SJSA1 (cell line): ENCODE measurements around the gene C9orf152. TPM values are rescaled to one million over a fixed set of nuclear protein-coding genes. Genes with fewer than 3 reads are reported as not detected.
A peak's percentile ranks its signal among the peaks of the same experiment; 100 is the strongest.

Experiments used
- DNase-seq, 2 experiments: peaks; one replicate each; pipeline ENCODE4 v3.0.0-alpha.2; 2015 to 2020; ENCODE audit warnings: low spot score in 2 of 2, low read depth in 1 of 2
- H3K27ac ChIP-seq: fragments of 250-450 bp; sonication (Bioruptor Pico); 2 replicates; pipeline ENCODE4 v1.5.1; 2020; ENCODE audit warnings: mild to moderate bottlenecking, moderate library complexity
- H3K27me3 ChIP-seq: fragments of 250-450 bp; sonication (Bioruptor Pico); replicated peaks from 2 replicates; pipeline ENCODE4 v1.5.1; 2020; ENCODE audit warnings: mild to moderate bottlenecking, moderate library complexity
- H3K36me3 ChIP-seq: fragments of 250-450 bp; sonication (Bioruptor Pico); 2 replicates; pipeline ENCODE4 v1.5.1; 2020; ENCODE audit warnings: mild to moderate bottlenecking
- H3K4me1 ChIP-seq: fragments of 250-450 bp; sonication (Bioruptor Pico); replicated peaks from 2 replicates; pipeline ENCODE4 v1.6.1; 2021; ENCODE audit warnings: mild to moderate bottlenecking
- H3K4me3 ChIP-seq: fragments of 250-450 bp; sonication (Bioruptor Pico); 2 replicates; pipeline ENCODE4 v1.5.1; 2020; ENCODE audit warnings: mild to moderate bottlenecking
- H3K9me3 ChIP-seq: fragments of 250-450 bp; sonication (Bioruptor Pico); replicated peaks from 2 replicates; pipeline ENCODE4 v1.5.1; 2020; ENCODE audit warnings: mild to moderate bottlenecking
- total RNA-seq: library from RNA; depleted of rRNA; stranded (reverse); fragments of >200 nt; shearing (Covaris generic); gene quantifications from 2 replicates; pipeline ENCODE4 v1.2.3, GENCODE V29; 2014

C9orf152 gene
- total RNA-seq, 1 experiment from 2014 or later = not detected

- Histone ChIP-seq H3K4me1 (no peaks in the 10 kb centered on the region), H3K4me3 (no peak overlapping the region), H3K27me3 (peaks cover 6% of the 10 kb centered on the region; the same call in 1 of the 2 replicates), H3K36me3 (no peaks in the 10 kb centered on the region), H3K9me3 (no peaks in the 10 kb centered on the region), H3K27ac (no peak overlapping the region)
- peak; percentile 31 to 57 for DNase-seq
Measured at GRCh38 chr9:110183208-110184145, 24.5 kb downstream of the C9orf152 start.

- Histone ChIP-seq H3K27me3 (peaks cover 6% of the 10 kb centered on the region; the same call in 1 of the 2 replicates), H3K9me3 (no peaks in the 10 kb centered on the region), H3K4me3 (no peak overlapping the region), H3K27ac (no peak overlapping the region), H3K4me1 (no peaks in the 10 kb centered on the region), H3K36me3 (no peaks in the 10 kb centered on the region)
- DNase-seq = no peak
Measured at GRCh38 chr9:110180511-110181434, 27.2 kb downstream of the C9orf152 start.

DNA sequence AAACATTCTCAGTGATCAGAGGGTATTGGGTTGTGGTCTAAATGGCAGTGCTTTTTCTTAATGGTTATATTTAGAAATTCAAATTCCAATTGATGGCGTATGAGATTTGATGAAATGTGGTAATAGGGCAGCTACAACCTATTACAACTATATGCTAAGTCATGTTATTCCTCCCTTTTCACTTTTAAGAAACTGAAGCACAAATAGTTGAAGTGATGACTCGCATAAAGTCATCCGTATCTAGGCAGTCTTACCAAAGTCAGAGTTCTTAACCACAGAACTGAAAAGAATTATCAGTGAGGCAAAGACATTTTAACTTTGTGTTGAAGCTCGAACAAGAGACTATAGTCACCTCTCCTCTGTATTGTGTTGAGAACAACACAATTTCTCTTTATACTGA is 28.2 kb downstream of the C9orf152 start:
- H3K27ac ChIP-seq = no peak overlapping the region
- H3K9me3 ChIP-seq = no peaks in the 10 kb centered on the region
- H3K4me1 ChIP-seq = no peaks in the 10 kb centered on the region
- no peak overlapping the region for H3K4me3 ChIP-seq
- DNase-seq = no peak
- peaks cover 6% of the 10 kb centered on the region; the same call in 1 of the 2 replicates for H3K27me3 ChIP-seq
- no peaks in the 10 kb centered on the region for H3K36me3 ChIP-seq

DNA sequence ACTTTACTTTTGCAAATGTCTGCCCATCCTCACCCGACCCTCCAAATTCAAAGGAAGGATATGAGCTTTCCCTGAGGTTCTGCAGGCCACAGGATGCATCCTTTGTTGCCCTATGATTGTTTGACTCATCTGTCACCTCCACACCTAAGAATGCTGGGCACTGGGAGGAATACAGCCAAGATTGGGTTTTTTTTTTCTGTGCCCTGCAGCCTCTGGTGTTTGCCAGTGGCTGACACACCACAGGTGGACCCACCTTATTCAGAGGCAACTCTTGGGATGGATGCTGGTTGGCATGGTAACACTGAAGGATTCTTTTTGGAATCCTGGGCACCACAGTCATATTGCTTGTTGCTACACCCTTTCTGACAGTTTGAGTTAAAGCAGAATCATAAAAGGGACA is 29.7 kb downstream of the C9orf152 start:
- DNase-seq = no peak
- Histone ChIP-seq H3K27ac (no peak overlapping the region), H3K4me3 (no peak overlapping the region)

DNA sequence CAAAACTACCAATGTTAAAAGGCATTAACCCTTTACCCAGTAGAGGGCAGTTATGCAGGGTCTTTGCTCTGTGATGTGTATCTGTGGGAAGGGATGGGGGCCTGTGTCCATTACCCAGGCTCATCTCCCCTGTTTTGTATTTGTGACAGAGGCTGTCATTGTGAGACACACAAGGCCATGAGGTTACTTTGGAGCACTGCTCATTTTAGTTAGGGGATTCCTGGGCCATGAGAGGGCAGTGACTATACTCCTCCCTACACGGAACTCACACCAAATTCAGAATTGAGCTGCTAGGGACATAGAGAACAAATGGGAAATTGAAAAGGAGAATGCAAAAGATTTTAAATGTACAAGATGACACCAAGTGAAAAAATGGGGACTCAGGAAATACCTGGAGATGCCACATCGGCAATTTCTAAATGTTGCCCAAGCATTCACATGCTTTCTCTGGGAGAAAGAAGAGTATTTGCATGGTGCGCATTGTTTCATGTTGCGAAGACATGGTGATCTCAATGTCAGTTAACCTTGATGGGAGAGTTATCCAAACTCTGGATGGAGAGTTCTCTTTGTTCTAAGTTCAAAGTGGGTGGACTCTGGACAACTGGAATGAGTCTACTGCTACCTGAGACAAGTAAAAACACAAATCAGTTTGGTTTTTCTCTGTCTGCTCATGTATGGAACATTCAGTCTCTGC is 32.5 kb downstream of the C9orf152 start:
- Histone ChIP-seq H3K27me3 (no peaks in the 10 kb centered on the region), H3K36me3 (peaks cover 18% of the 10 kb centered on the region), H3K27ac (no peak overlapping the region)

More for the DNA sequence above, 29.7 kb downstream of the C9orf152 start:
- Histone ChIP-seq H3K36me3 (no peaks in the 10 kb centered on the region), H3K4me1 (no peaks in the 10 kb centered on the region), H3K27me3 (peaks cover 6% of the 10 kb centered on the region; the same call in 1 of the 2 replicates), H3K9me3 (no peaks in the 10 kb centered on the region)

GRCh38 chr9:110173322-110173642 is 34.7 kb downstream of the C9orf152 start:
- DNase-seq = no peak
- H3K4me3 ChIP-seq = no peak overlapping the region
- no peaks in the 10 kb centered on the region for H3K9me3 ChIP-seq
- no peaks in the 10 kb centered on the region for H3K4me1 ChIP-seq
- H3K27me3 ChIP-seq = no peaks in the 10 kb centered on the region
- peaks cover 39% of the 10 kb centered on the region for H3K36me3 ChIP-seq
- no peak overlapping the region for H3K27ac ChIP-seq

More for the DNA sequence above, 32.5 kb downstream of the C9orf152 start:
- H3K4me3 ChIP-seq = no peak overlapping the region
- no peak for DNase-seq
- H3K9me3 ChIP-seq = no peaks in the 10 kb centered on the region
- no peaks in the 10 kb centered on the region for H3K4me1 ChIP-seq

DNA sequence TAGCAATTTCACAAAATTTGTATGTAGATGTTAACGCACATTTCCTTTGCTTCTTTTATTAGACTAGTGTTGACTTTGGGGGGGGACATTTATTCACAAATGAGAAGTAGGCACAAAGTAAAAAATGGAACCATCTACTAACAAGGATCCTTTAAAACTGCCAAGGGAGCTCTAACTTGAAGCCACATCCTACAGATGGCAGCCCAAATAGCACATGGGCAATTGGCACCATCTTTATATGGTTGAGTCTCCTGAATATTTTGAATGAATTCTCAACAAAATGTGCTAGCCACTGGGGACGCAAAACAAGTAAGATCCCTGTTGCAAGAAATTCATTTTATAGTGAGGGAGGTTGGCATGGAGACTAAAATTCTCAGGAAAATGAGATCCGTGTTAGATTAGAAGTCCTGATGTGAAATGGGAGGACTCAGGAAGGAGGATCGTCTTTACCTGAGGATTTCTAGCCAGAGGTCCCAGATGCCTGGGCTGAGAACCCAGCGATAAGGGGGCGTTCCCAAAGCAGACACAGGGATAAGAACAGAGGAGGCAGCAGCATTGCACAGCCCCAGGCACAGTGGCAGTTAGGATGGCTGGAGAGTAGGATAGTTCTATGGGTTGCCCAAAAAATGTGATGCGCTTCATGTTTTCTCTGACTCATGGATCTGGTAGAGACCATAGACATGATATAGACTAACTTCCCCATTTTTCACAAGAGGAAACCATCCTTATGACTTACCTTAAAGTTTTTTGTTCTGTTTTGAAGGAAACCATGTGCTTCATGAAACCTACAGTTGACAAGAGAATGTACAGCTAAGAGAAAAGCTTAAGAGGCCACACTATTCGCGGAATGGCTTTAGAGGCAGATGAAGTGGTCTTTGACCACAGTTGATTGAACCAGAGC is 37.4 kb downstream of the C9orf152 start:
- Histone ChIP-seq H3K27me3 (no peaks in the 10 kb centered on the region), H3K4me1 (no peaks in the 10 kb centered on the region), H3K9me3 (no peaks in the 10 kb centered on the region), H3K36me3 (peaks cover 48% of the 10 kb centered on the region), H3K4me3 (no peak overlapping the region), H3K27ac (no peak overlapping the region)
- DNase-seq = no peak

DNA sequence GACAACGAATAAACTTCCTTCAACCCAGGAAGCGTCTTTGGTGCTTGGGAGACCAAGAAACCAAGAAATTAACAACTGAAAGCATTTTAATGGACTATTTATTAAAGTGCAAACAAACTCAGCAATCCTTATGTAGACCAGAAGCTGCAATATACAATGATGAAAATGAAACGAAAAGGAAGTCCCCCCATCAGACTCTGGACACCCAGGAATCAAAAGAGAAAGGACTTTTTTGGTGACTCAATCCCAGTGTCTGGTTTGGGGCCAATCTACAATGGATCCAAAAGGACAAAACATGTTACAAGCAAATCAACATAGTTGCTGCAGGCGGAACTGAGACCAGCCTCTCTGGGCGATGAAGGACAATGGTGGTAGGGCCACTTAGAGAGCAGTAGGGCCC is 39.5 kb downstream of the C9orf152 start:
- Histone ChIP-seq H3K4me1 (no peaks in the 10 kb centered on the region), H3K9me3 (no peaks in the 10 kb centered on the region), H3K4me3 (no peak overlapping the region), H3K27ac (no peak overlapping the region), H3K36me3 (peaks cover 50% of the 10 kb centered on the region), H3K27me3 (no peaks in the 10 kb centered on the region)
- no peak for DNase-seq

GRCh38 chr9:110161940-110162339 is 46.0 kb downstream of the C9orf152 start:
- Histone ChIP-seq H3K36me3 (peaks cover 51% of the 10 kb centered on the region), H3K27ac (no peak overlapping the region), H3K9me3 (no peaks in the 10 kb centered on the region), H3K27me3 (no peaks in the 10 kb centered on the region), H3K4me1 (peaks cover 3% of the 10 kb centered on the region; the same call in 1 of the 2 replicates), H3K4me3 (no peak overlapping the region)
- no peak for DNase-seq

- no peak for DNase-seq
- peaks cover 57% of the 10 kb centered on the region for H3K36me3 ChIP-seq
- H3K27me3 ChIP-seq = no peaks in the 10 kb centered on the region
- H3K9me3 ChIP-seq = no peaks in the 10 kb centered on the region
- H3K4me3 ChIP-seq = no peak overlapping the region
- no peak overlapping the region for H3K27ac ChIP-seq
- H3K4me1 ChIP-seq = peaks cover 8% of the 10 kb centered on the region; the same call in 1 of the 2 replicates
Measured at GRCh38 chr9:110160685-110161084, 47.3 kb downstream of the C9orf152 start.

- no peak for DNase-seq
- H3K36me3 ChIP-seq = peaks cover 63% of the 10 kb centered on the region
Measured at GRCh38 chr9:110160123-110160522, 47.8 kb downstream of the C9orf152 start.

DNA sequence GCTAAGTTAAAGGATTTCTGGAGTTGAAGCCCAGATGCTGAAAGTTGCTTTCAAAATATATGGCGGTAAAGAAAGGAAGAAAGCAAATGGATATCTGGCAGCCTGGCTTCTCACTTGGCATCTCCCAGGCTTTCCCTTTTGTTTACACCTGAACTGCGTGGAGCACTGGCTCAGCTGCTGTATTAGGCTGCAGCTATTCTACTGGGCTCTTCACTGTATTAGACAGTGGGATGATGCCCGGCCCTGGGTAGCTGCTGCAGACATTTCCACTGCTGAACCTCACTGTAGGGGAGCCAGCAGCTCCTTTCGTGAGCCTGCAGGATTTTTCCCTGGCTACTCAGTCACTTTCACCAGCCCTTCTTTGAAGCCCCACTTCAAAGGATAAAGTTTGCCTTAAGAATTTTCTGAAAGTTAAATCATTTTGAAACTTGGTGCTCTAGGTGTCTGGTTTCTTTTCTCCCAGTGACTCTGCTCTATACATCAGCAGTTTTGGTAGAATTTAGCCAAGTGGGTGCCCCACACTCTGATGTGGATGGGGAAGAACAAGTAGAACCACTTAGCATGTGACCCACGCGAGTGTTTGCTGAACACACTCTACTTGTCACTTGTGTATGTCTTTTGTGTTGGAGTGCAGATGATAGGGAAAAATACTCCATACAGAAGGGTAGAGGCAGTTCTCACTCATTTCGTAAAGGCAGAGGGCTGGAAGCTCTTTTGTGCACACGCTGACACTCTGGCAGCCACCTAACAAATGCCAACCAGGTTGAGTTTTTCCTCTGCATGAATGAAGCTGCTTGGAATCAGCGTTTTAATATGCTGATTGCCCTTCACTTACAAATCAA is 49.9 kb downstream of the C9orf152 start:
- H3K36me3 ChIP-seq = peaks cover 74% of the 10 kb centered on the region
- DNase-seq = no peak

More at GRCh38 chr9:110160123-110160522, 47.8 kb downstream of the C9orf152 start:
- Histone ChIP-seq H3K9me3 (no peaks in the 10 kb centered on the region), H3K27me3 (no peaks in the 10 kb centered on the region), H3K4me1 (peaks cover 8% of the 10 kb centered on the region; the same call in 1 of the 2 replicates), H3K4me3 (no peak overlapping the region), H3K27ac (no peak overlapping the region)

More for the DNA sequence above, 49.9 kb downstream of the C9orf152 start:
- Histone ChIP-seq H3K4me1 (peaks cover 8% of the 10 kb centered on the region; the same call in 1 of the 2 replicates), H3K27me3 (no peaks in the 10 kb centered on the region), H3K9me3 (no peaks in the 10 kb centered on the region), H3K4me3 (no peak overlapping the region), H3K27ac (no peak overlapping the region)
